Endothelial cell of umbilical vein (primary cell): ENCODE measurements around the gene POLR1C. TPM values are rescaled to one million over a fixed set of nuclear protein-coding genes. Genes with fewer than 3 reads are reported as not detected.

Experiments
- BruUV-seq: library from RNA; stranded (reverse); fragments of 400-500 nt; replicated peaks from 2 replicates; lab custom pipeline; 2021; lab: Mats Ljungman, UMichigan
- CTCF ChIA-PET: fragments of 300-600, 350-600 bp; sonication (Branson Sonifier 250); formaldehyde crosslinking; loops from one replicate; lab custom pipeline; 2021; ENCODE audit warnings: antibody characterized with exemption, inconsistent platforms; lab: Charles Lee
- POLR2A ChIA-PET: fragments of 300-600, 350-600 bp; sonication (Branson Sonifier 250); formaldehyde crosslinking; loops from one replicate; lab custom pipeline; 2021; ENCODE audit warnings: antibody characterized with exemption, inconsistent platforms; lab: Charles Lee
- DNase-seq: peaks from one replicate; pipeline ENCODE4 v3.0.0-alpha.2; 2011; ENCODE audit warnings: low read depth, low spot score
- FAIRE-seq: peaks from 2 replicates; lab custom pipeline; 2011; peaks lifted over from hg19 to GRCh38; lab: Jason Lieb, UNC
- H2AFZ ChIP-seq: 2 replicates; pipeline ENCODE4 v1.6.0; 2012; ENCODE audit warnings: low read depth, low read length, control low read depth, inconsistent platforms
- H3K27ac ChIP-seq: 2 replicates; pipeline ENCODE4 v1.5.1; 2011; ENCODE audit warnings: low read depth, mild to moderate bottlenecking, control low read depth, low read length, moderate library complexity; ENCODE audit not compliant: insufficient read depth
- H3K27me3 ChIP-seq, 2 experiments: 2 replicates each; pipeline versions ENCODE4 v1.6.0 to v1.6.1; 2011; ENCODE audit warnings: low read length in 2 of 2, mixed read lengths in 1 of 2; ENCODE audit not compliant: control insufficient read depth in 2 of 2, insufficient read depth in 2 of 2
- H3K36me3 ChIP-seq, 2 experiments: 2 replicates in 1 of 2; 3 replicates in 1 of 2; pipeline ENCODE4 v1.5.1; 2011; ENCODE audit warnings: low read length in 2 of 2, mild to moderate bottlenecking in 1 of 2, moderate library complexity in 1 of 2; ENCODE audit not compliant: control insufficient read depth in 2 of 2, insufficient read depth in 2 of 2; ENCODE audit errors: extremely low read depth in 1 of 2
- H3K4me1 ChIP-seq: 3 replicates; pipeline ENCODE4 v1.5.1; 2011; ENCODE audit warnings: mild to moderate bottlenecking, low read length; ENCODE audit not compliant: control insufficient read depth, insufficient read depth; ENCODE audit errors: extremely low read depth
- H3K4me2 ChIP-seq: 2 replicates; pipeline ENCODE4 v1.6.1; 2011; ENCODE audit warnings: low read length, control low read depth, mixed read lengths; ENCODE audit not compliant: insufficient read depth
- H3K4me3 ChIP-seq, 3 experiments: fragments of 200-600 bp in 1 of 3; sonication (generic), shearing (Covaris generic) in 1 of 3; replicated peaks in 1 of 3; 2 replicates each; pipeline ENCODE4 v1.5.1; 2011 to 2016; ENCODE audit warnings: control low read depth in 3 of 3, low read length in 3 of 3, mild to moderate bottlenecking in 2 of 3, inconsistent platforms in 1 of 3, low read depth in 1 of 3, moderate library complexity in 1 of 3; ENCODE audit not compliant: insufficient read depth in 1 of 3
- H3K79me2 ChIP-seq: 2 replicates; pipeline ENCODE4 v1.6.0; 2012; ENCODE audit warnings: low read length, inconsistent platforms; ENCODE audit not compliant: control insufficient read depth, insufficient read depth
- H3K9ac ChIP-seq: replicated peaks from 2 replicates; pipeline ENCODE3; 2011; ENCODE audit warnings: low read length, control low read depth; ENCODE audit not compliant: insufficient read depth; ENCODE audit errors: extremely low read depth
- H3K9me1 ChIP-seq: replicated peaks from 3 replicates; pipeline ENCODE4 v1.6.0; 2011; ENCODE audit warnings: mild to moderate bottlenecking, low read length; ENCODE audit not compliant: control insufficient read depth, insufficient read depth; ENCODE audit errors: extremely low read depth
- H3K9me3 ChIP-seq: replicated peaks from 2 replicates; pipeline ENCODE4 v1.5.1; 2012; ENCODE audit warnings: low read length, inconsistent platforms; ENCODE audit not compliant: control insufficient read depth, insufficient read depth
- H4K20me1 ChIP-seq: replicated peaks from 2 replicates; pipeline ENCODE3; 2011; ENCODE audit warnings: mild to moderate bottlenecking, low read length; ENCODE audit not compliant: control insufficient read depth, insufficient read depth; ENCODE audit errors: extremely low read depth
- EZH2 ChIP-seq: IDR thresholded peaks from 2 replicates; pipeline ENCODE4 v1.6.1; 2012; ENCODE audit warnings: borderline replicate concordance, low read depth, mild to moderate bottlenecking, moderate library complexity, low read length, inconsistent platforms; ENCODE audit not compliant: severe bottlenecking
- FOS ChIP-seq: IDR thresholded peaks from 2 replicates; pipeline ENCODE4 v1.6.1; 2011; ENCODE audit warnings: mild to moderate bottlenecking, low read length, moderate library complexity, borderline replicate concordance; ENCODE audit not compliant: insufficient read depth
- GATA2 ChIP-seq: IDR thresholded peaks from 2 replicates; pipeline ENCODE4 v1.7.0; 2011; ENCODE audit warnings: low read depth, mild to moderate bottlenecking, moderate library complexity, mixed read lengths, low read length; ENCODE audit not compliant: insufficient read length, insufficient read depth
- JUN ChIP-seq: IDR thresholded peaks from 2 replicates; pipeline ENCODE4 v1.6.1; 2011; ENCODE audit warnings: borderline replicate concordance, low read depth; ENCODE audit not compliant: insufficient read length, insufficient read depth
- MYC ChIP-seq: IDR thresholded peaks from one replicate; pipeline ENCODE4 v1.6.1; 2011; ENCODE audit warnings: mild to moderate bottlenecking, low read depth, low read length
- POLR2A ChIP-seq: IDR thresholded peaks from 2 replicates; pipeline ENCODE4 v1.6.1; 2012; ENCODE audit warnings: low read depth, mild to moderate bottlenecking, control low read depth, low read length
- dilution Hi-C: fragments of 300-500 bp; cut with MboI; formaldehyde crosslinking; loops from one replicate; pipeline ENCODE4 v1.15.0; 2019; ENCODE audit warnings: low sequenced_read_pairs; ENCODE audit not compliant: extremely low pct_ligation_motif_present
- intact Hi-C: fragments of 100-400 bp; cut with micrococcal nuclease; formaldehyde crosslinking; loops from one replicate; pipeline ENCODE4 v1.10.0; 2022
- polyA plus RNA-seq, 4 experiments: library from polyadenylated mRNA; depleted of rRNA in 3 of 4; stranded (reverse) in 3 of 4; unstranded in 1 of 4; fragments of >200 nt; gene quantifications; 2 replicates each; pipeline versions ENCODE4 v1.2.1 to v1.2.3, GENCODE V29; 2011 to 2012; ENCODE audit warnings: missing spikeins in 1 of 4
- total RNA-seq: library from RNA; stranded (reverse); gene quantifications from 2 replicates; pipeline ENCODE4 v1.2.3, GENCODE V29; 2021
- TF ChIP-seq, protein P1 (sequence below): IDR thresholded peaks from 2 replicates; pipeline ENCODE4 v1.6.1; 2011; ENCODE audit not compliant: insufficient read depth, insufficient read length
- TF ChIP-seq, protein P2 (sequence below), 2 donors: IDR thresholded peaks; 1 replicate in 1 of 2; 2 replicates in 1 of 2; pipeline ENCODE4 v1.5.1; 2011; ENCODE audit warnings: low read length in 2 of 2, mild to moderate bottlenecking in 2 of 2, moderate library complexity in 2 of 2, control low read depth in 1 of 2, inconsistent platforms in 1 of 2, low read depth in 1 of 2; ENCODE audit not compliant: insufficient read depth in 1 of 2; ENCODE audit errors: extremely low read depth in 1 of 2

The POLR1C gene
- total and polyA plus RNA-seq, 2 donors (not counting 3 experiments of a cell fraction or from before 2014, with no cell fraction given): 39.8 to 46.0 TPM

DNA sequence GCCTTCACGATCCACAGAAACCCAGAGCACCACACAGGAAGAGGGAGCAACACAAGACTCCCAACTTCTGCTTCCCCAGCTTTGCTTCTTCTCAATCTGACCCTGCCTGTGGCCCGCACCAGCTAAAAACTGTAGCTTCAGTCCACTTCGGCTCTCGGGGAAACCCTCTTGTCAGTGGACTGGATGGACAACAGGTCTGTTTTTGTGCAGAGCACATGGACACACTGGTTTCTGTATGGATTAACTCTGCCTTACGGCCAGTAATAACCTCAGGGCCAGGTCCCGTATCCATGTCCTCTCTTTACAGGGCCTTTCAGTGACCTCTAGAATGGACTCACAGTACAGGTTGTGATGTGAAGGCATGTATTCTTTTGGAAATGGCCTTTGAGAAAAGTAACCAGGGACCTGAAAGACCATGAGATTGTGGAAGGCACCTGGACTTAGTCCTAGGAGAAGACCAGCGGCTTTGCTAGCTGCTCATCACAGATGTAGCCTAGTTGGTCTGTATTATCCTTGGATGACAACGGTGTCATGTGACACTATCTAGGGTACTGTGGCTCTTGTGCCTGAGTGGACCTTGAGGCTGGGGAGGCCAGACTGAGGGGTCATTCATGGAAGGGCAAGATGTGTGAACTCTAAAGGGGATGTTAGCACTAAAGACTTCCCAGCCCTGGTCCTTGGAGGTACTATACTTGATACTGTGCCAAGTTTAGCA is 5.8 kb downstream of the POLR1C start:
- TF ChIP-seq FOS (no peak), MYC (no peak), GATA2 (no peak), EZH2 (no peak), POLR2A (no peak), JUN (no peak)
- TF ChIP-seq, protein P1, sequence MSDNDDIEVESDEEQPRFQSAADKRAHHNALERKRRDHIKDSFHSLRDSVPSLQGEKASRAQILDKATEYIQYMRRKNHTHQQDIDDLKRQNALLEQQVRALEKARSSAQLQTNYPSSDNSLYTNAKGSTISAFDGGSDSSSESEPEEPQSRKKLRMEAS: no peak
- TF ChIP-seq, protein P2, sequence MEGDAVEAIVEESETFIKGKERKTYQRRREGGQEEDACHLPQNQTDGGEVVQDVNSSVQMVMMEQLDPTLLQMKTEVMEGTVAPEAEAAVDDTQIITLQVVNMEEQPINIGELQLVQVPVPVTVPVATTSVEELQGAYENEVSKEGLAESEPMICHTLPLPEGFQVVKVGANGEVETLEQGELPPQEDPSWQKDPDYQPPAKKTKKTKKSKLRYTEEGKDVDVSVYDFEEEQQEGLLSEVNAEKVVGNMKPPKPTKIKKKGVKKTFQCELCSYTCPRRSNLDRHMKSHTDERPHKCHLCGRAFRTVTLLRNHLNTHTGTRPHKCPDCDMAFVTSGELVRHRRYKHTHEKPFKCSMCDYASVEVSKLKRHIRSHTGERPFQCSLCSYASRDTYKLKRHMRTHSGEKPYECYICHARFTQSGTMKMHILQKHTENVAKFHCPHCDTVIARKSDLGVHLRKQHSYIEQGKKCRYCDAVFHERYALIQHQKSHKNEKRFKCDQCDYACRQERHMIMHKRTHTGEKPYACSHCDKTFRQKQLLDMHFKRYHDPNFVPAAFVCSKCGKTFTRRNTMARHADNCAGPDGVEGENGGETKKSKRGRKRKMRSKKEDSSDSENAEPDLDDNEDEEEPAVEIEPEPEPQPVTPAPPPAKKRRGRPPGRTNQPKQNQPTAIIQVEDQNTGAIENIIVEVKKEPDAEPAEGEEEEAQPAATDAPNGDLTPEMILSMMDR (IDR thresholded peaks at IDR 0.05; ENCODE audit: extremely low read depth in 1 of 2, insufficient read depth in 1 of 2, low read depth in 1 of 2, low read length in 2 of 2): no peak
- H3K27me3 ChIP-seq: no peaks in the 10 kb centered on the region
- H2AFZ ChIP-seq: no peak overlapping the region
- H3K4me3 ChIP-seq: no peak overlapping the region
- H3K9me3 ChIP-seq: no peaks in the 10 kb centered on the region
- peaks cover 18% of the 10 kb centered on the region for H3K79me2 ChIP-seq
- H3K36me3 ChIP-seq: peaks cover 24 to 52% of the 10 kb centered on the region in 2 experiments
- no peaks in the 10 kb centered on the region for H3K9me1 ChIP-seq
- FAIRE-seq: no peak
- H3K9ac ChIP-seq: no peak overlapping the region
- ChIA-PET CTCF (no interaction called here), POLR2A (no interaction called here)
- intact Hi-C loops: no loop called here
- H3K4me2 ChIP-seq: no peak overlapping the region
- TSS peak; percentile 26 for BruUV-seq
- no peaks in the 10 kb centered on the region for H4K20me1 ChIP-seq
- peaks cover 8% of the 10 kb centered on the region for H3K4me1 ChIP-seq
- no peak overlapping the region for H3K27ac ChIP-seq
- dilution Hi-C loops: no loop called here
- DNase-seq: no peak
